Posterior cingulate gyrus (tissue), 11 donors: Measurements from ENCODE around the gene PML.

Source experiments
- DNase-seq, 10 donors: peaks; one replicate each; pipeline versions ENCODE4 v3.0.0 to v3.0.0-alpha.2; 2020 to 2021; ENCODE audit warnings: mixed read lengths in 3 of 10
- intact Hi-C: fragments of 100-400 bp; cut with DNase I; formaldehyde crosslinking; loops from one replicate; pipeline ENCODE4 v1.15.1; 2023

PML gene, protein sequence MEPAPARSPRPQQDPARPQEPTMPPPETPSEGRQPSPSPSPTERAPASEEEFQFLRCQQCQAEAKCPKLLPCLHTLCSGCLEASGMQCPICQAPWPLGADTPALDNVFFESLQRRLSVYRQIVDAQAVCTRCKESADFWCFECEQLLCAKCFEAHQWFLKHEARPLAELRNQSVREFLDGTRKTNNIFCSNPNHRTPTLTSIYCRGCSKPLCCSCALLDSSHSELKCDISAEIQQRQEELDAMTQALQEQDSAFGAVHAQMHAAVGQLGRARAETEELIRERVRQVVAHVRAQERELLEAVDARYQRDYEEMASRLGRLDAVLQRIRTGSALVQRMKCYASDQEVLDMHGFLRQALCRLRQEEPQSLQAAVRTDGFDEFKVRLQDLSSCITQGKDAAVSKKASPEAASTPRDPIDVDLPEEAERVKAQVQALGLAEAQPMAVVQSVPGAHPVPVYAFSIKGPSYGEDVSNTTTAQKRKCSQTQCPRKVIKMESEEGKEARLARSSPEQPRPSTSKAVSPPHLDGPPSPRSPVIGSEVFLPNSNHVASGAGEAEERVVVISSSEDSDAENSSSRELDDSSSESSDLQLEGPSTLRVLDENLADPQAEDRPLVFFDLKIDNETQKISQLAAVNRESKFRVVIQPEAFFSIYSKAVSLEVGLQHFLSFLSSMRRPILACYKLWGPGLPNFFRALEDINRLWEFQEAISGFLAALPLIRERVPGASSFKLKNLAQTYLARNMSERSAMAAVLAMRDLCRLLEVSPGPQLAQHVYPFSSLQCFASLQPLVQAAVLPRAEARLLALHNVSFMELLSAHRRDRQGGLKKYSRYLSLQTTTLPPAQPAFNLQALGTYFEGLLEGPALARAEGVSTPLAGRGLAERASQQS

DNA sequence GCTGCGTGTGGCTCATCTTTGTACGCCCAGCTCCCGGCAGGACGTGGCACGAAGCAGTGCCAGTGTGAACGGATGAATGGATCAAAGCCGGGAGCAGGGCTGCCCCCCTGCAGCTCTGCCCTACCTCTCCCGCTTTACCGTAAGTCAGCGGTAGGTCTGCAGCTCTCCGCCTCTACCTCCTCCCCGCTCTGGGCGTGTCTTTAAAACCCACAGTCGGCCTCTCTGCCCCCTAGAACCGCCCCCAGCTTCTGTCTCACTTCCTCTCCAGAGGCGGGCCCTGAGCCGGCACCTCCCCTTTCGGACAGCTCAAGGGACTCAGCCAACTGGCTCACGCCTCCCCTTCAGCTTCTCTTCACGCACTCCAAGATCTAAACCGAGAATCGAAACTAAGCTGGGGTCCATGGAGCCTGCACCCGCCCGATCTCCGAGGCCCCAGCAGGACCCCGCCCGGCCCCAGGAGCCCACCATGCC is at the start of gene PML:
TSS of gene PML (plus strand) at position 304 of the 471 bp plus-strand sequence. CDS start at position 401, 97 bp downstream.
- DNase-seq: peak; percentile 91 to 99 (median 95)
- intact Hi-C loops: loop anchor here (5.0 kb wide), 1 partner anchor 357 kb away; no protein-coding TSS in a partner anchor

DNA sequence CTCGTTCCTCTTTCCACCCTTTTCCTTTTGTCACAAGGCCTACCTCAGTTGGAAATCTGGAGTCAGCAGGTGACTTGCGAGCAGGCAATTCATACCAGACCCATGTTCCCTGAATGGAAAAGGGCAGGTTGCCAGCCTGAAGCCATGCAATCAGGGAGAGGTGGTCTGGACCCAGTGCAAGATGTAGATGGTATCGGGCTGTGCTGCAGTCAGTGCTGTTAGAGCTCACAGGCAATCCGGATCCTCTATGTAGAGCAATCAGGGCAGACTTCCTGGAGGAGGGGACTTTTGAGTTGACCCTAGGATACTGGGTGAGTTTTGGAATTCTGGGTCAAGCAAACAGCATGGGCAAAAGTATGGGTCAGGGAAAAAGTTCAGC is 49.4 kb upstream of the PML start:
- intact Hi-C loops: no loop called here
- peak in 1 of 10 donors; percentile 34 for DNase-seq

DNA sequence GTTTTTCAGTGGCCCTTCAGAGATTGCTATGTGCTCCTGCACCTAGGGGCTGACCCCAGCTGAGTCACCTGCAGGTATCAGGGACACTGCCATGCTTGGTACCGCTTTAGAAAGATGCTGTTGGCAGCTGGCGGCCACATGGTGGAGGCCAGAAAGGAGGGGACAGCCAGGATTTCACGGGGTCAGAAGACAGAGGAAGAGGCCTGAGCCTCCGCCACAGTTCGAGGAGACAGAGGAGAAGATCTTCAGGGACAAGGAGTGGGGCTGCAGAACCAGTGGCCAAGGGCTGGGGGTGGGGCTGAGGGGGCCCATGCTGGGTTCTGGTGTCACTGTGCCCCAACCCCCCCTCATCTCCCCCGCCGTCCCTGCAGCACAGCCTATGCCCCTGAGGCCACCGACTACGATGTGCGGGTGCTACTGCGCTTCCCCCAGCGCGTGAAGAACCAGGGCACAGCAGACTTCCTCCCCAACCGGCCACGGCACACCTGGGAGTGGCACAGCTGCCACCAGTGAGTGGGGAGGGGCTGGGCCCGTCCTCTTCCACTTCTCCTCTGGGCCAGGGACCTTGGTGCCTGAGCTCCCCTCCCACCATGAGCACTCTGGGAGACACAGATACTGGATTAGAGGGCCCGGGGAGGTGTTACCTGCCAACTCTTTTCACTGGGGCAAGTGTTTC is 48.3 kb upstream of the PML start:
- intact Hi-C loops: no loop called here
- peak in 2 of 10 donors; percentile 39 to 52 for DNase-seq

DNA sequence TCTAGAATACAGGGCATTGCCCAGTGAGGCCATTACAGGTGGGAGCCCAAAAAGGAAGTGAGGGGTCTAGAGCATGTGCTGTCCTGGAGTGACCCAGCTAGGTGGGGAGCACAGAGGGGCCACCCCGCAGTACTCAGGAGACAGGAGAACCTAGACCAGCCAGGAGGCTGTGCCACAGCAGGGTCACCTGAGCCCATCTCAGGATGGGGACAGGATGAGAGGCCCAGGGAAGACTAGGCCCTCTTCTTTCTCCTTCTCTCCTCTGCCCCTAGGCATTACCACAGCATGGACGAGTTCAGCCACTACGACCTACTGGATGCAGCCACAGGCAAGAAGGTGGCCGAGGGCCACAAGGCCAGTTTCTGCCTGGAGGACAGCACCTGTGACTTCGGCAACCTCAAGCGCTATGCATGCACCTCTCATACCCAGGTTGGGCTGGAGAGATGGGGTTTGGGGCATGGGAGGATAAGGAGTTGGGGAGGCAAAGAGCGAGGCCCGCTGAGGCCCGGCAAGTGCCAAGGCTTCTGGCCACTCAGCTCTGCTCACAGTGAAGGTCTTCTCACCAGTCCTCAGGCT is 47.6 kb upstream of the PML start:
- DNase-seq: peak in 2 of 10 donors; percentile 43 to 56
- intact Hi-C loops: no loop called here

DNA sequence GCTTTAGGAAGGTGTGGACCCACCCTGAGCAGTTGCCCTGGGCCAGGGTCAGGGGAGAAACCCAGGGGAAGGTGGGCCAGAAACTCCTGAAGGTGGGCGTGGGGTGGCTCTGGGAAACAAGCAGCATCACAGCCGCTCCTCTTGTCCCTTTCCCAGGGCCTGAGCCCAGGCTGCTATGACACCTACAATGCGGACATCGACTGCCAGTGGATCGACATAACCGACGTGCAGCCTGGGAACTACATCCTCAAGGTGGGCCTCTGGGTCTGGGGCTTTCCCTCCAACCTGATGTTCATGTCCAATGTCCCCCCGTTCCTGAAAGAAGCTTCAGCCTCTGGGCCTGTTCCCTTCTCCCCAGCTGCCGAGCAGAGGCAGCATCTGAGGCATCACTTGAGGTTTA is 46.9 kb upstream of the PML start:
- intact Hi-C loops: no loop called here

DNA sequence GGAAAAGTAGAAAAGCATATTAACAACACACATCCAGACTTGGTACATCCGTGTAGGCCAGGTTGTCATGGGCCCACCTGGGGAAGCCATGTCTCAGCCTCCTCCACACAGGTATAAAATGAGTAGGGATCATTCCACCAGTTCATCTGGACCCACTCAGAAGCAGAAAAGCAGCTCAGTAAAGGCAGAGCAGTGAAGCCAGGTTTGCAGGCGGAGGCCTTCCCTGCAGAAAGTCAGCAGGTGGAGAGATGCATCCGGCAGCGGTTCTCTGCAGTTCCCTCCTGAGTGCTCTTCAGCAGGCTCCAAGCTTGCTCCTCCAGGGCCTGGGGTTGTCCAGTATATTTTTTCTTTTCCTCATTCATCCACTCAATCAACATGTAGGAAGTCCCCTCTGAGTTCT is 46.1 kb upstream of the PML start:
- intact Hi-C loops: no loop called here
- peak in 2 of 10 donors; percentile 45 to 61 for DNase-seq

More for the DNA sequence above, 46.9 kb upstream of the PML start:
- DNase-seq: peak in 2 of 10 donors; percentile 62 to 72

DNA sequence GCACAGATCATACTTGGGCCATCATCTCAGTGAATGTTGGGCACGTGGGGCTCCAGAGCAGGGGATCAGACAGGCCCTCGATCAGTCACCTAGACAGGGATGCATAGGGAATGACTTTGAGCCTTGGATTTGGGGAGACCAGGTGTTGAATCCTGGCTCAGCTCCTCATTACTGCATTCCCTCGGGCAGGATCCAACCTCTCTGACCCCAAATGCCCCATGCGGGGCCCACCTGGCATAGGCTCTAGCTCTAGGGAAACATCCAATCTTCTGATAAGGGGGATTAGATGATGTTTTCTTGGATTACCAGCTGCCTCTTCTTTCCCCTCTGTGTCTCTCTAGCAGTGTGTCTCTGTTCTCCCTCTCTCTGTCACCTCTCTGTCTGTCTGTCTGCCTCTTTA is 45.5 kb upstream of the PML start:
- peak in 2 of 10 donors; percentile 8 to 35 for DNase-seq
- intact Hi-C loops: no loop called here

DNA sequence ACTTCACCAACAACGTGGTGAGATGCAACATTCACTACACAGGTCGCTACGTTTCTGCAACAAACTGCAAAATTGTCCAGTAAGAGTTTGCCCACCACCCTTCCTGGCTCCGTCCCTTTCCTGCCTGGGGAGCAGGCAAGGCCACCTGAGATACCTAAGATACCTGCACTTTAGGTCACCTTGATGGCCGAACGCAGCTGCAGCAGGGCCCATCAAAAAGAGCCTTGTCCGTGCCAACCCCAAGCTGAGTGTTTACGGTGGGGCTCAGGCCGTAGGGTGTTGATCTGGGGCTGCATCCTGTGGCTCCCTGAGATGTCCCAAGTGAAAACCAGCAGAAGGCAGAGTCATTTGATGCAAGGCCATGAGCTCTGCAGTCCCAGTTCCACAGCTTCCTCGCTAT is 45.0 kb upstream of the PML start:
- intact Hi-C loops: no loop called here
- DNase-seq: peak in 2 of 10 donors; percentile 31

DNA sequence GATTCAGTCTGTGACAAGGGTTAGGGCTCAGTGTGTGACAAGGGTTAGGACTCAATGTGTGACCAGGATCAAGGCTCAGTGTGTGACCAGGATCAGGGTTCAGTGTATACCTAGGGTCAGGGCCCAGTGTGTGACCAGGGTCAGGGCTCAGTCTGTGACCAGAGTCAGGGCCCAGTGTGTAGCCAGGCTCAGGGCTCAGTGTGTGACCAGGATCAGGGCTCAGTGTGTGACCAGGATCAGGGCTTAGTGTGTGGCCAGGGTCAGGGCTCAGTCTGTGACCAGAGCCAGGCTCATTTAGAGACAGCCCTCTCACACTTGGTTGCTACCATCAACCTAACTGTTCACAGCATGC is 44.1 kb upstream of the PML start:
- peak in 3 of 10 donors; percentile 27 to 43 (median 33) for DNase-seq
- intact Hi-C loops: no loop called here

DNA sequence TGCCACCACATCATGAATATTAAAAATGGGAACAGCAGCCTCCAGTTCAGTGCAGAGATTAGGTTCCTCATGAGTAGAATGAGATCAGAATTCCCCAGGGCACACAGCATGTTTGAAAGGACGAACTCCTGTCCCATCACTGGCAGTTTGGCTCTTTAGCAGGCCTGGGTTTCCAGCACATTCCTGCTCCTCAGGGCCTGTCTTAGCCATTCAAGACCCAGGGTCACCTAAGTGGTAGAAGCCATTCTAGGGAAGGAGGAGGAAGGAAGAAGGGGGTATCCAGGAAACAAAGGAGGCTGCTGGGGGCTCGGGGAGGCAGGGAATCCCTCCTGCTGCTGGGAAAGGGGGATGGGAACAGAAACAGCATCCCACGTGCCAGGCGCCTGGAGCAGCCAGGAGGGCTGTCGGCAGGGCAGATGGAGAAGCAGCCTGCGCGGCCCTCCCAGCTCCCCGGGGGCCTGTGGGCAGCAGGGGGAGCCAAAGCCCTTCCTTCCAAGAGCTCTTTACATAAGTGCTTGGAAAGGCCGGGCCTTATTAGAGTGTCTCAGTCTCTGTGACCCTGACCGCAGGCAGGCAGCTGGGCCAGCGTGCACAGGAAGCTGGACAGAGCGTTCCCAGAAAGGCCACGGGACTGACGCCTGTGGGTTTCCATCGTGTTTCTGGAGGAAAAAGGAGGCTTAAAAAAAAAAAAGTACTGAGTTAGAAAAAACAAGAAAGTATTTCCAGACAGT is 43.5 kb upstream of the PML start:
- intact Hi-C loops: loop anchor here (1.0 kb wide), 1 partner anchor 13 kb away; no protein-coding TSS in a partner anchor
- DNase-seq: peak; percentile 63 to 96 (median 80)

DNA sequence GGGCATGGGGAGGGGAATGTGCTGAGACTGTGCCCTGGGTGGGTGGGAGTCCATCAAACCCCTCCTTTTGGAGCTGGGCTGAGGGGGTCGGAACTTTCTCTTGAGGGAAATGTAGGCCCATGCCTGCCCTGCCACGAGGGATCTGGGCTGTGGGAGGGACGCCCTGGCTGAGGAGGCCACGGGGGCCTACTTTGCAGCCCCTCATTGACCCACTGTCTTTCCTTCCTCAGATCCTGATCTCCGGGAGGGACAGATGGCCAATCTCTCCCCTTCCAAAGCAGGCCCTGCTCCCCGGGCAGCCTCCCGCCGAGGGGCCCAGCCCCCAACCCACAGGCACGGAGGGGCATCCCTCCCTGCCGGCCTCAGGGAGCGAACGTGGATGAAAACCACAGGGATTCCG is 42.9 kb upstream of the PML start:
- intact Hi-C loops: loop anchor here (1.0 kb wide), 1 partner anchor 13 kb away; no protein-coding TSS in a partner anchor
- DNase-seq: peak in 3 of 10 donors; percentile 44 to 66 (median 55)

DNA sequence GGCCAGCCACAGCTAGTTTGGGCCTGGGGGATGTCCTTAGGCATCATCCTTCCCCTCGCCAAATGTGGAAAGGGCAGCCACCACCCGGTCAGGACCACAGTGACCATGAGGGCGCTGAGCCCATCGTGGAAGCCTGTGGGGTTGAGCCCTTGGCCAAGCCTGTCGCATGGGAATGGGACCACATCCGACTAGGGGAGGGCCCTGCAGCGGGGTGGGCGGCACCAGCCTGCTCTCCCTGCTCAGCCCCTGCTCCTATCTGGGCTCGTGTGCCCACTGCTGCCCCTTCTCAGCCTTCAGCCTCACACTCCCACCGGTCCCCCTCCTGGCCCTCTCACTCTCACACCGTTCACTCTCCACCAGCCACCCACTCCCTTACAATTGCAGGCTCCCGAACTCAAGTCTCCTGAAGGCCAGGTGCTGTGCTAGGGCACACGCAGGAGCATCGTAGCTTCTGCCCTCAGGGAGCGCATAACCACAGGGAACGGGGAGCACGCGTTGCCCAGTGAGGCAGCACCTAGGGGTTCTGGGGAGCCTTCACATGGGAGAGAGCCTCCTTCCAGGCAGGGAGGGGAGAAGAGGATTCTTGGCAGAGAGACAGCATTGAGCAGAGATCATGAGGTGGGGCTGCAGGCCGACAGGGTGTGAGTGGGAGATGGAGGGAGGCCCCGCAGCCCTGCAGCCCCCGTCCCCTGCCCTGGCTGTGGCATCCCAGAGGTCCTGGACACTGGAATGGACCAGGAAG is 42.2 kb upstream of the PML start:
- DNase-seq: peak in 3 of 10 donors; percentile 49 to 72 (median 56)
- intact Hi-C loops: no loop called here

DNA sequence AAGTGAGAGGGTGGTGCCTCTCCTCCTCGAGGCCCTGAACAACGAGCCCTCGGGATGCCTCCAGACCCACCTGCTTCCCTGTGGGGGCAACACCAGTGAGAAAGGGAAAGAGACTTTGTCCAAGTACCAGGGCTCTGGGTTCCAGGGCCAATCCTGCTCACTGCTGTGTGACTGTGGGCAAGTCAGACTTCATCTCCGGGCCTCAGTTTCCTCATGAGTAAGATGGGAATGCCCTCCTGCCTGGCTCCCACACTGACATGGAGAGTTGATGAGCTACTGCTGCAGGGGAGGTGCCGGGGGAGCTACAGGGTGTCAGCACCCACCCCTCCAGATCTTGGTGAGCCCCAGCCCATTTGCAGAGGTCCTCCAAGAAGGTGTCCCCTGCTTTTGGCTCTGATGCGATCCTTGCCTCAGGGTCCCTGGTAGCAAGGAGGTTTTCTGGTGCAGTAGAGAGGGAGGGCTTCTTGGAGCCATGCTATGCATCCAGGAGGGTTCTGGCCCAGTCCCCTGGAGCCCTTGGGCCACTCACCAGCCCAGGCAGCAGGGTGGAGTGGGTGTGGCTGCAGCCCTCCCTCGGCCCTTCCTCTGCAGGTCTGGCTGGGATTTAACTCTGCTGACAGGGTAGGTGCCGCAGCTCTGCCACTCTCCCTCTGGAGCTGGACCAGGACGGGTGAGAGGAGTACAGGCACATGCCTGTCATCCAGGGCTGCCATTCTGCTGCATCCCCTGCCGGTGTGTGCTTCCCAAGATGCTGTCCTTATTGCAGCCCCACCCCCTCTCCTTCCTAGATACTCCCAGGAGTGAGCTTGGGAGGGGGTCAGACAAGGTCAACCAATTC is 41.4 kb upstream of the PML start:
- intact Hi-C loops: no loop called here
- peak in 2 of 10 donors; percentile 55 to 64 for DNase-seq

DNA sequence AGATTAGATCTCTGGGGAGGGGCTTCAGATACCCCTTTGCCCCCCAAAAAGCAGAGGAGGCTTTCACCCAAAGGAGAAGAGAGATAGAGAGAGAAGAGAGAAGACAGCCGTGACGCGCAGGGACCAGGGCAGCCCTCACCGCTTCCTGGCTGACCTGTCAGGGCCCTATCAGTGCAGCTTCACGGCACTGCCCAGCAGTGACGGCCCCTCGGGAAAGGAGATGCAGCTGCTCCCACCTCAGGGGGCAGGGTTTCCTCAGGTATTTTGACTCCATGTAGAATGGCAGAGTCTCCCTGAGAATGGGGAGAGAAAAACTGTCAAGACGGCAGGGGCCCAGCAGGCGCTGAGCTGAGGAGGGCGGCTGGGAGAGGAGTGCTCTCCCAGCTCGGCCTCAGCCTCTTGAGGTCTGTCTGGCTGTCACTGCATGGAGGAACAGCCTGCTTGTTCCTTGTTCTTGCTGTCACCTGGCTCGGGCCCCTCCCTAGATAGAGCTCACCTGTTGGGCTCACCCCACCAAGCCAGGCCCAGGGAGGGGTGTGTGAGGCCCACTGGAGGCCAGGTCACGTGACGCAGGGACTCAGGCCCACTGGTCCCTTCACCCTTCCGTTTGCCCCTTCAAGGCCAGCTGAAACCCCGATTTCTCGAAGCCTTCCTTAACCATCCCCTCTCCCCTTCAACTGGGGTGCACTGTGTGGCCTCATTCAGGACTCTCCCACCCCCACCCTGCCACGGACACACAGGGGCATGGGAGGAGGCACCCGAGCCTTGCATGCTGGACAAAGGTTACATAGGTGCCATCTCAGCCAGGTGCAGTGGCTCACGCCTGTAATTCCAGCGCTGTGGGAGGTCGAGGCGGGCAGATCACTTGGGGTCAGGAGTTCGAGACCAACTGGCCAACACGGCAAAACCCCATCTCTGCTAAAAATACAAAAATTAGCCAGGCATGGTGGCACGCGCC is 40.0 kb upstream of the PML start:
- DNase-seq: peak in 2 of 10 donors; percentile 37 to 63
- intact Hi-C loops: no loop called here

DNA sequence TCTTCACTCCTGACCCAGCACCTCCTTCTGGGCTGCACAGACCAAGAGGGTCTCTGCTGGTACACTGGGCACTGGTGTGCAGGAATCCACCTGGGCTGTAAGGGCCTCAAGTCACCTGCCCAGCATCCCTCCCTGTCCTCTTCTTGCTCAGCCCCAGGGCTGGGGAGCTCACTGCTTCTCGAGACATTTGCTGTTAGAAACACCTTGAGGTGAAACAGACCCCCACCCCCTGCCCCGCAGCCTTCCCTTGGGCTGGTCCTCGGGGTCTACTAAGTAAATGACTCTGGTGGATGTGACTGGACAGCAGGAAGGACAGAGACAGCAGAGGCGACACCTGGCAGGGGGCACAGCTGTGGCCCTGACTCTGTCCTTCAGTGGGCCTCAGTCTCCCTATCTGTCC is 39.2 kb upstream of the PML start:
- intact Hi-C loops: no loop called here

DNA sequence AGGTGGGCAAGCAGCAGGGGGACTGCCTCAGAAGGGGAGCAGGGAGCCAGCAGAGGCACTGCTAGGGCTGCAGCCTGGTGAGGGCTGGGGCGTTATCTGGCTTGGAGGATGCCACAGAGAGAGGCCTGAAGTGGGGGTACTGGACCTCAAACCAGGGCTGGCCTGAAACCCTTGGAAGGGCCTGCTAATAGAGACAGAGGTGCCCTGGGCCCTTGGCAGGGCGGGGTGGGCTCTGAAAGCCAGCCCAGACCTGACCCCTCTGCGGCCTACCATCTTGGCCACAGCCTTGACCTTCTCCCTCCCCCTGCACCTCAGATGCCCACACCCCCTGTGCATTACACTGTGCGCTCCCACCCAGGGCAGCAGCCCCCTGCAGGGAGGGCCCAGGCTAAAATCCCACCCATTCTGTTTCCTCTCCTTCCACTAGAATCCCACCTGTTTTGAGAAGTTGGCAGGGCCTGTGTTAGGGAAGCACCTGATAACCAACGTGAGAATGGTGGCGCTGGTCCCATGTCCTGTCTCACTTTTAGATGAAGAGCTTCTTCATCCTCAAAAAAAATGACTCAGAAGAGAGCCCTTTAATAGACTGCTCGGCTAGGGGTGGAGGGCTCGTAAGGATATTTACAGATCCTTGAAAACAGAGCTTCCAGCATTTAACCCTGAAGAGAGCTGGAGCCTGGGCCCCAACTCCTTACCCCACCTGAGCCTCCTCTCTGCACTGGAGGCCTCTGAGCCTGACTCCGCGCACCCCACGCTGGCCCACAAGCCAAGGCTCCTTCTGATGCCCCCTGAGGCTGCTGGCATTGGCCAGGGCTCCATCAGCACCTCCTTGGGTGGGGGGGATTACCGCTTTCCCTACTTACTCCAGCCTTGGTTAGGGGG is 38.4 kb upstream of the PML start:
- intact Hi-C loops: no loop called here
- DNase-seq: peak in 2 of 10 donors; percentile 29 to 32

More for the DNA sequence above, 39.2 kb upstream of the PML start:
- DNase-seq: peak in 2 of 10 donors; percentile 16 to 20
